Cortex of kidney (tissue), 1 donor: Measurements from ENCODE around the gene SPEG.

Source experiments
- DNase-seq: peaks from one replicate; lab custom pipeline; 2025; lab: John Stamatoyannopoulos, UW

SPEG gene

GRCh38 chr2:219514196-219514761 is 79.6 kb downstream of the SPEG start, which contains the start of gene ASIC4:
TSS of gene ASIC4 (plus strand) at chr2:219514482. CDS start at chr2:219514725, 243 bp downstream.
- no peak for DNase-seq

- DNase-seq, result no peak
Measured at GRCh38 chr2:219514836-219515235, 80.2 kb downstream of the SPEG start.

GRCh38 chr2:219515874-219516629 is 81.4 kb downstream of the SPEG start:
- DNase-seq, result no peak

- DNase-seq, result no peak
Measured at GRCh38 chr2:219516888-219517287, 82.2 kb downstream of the SPEG start.

GRCh38 chr2:219517954-219518778 is 83.5 kb downstream of the SPEG start:
- DNase-seq, result no peak

GRCh38 chr2:219519526-219519916 is 84.9 kb downstream of the SPEG start:
- DNase-seq, result no peak

- no peak for DNase-seq
Measured at GRCh38 chr2:219520079-219520478, 85.4 kb downstream of the SPEG start.

GRCh38 chr2:219521066-219521880 is 86.6 kb downstream of the SPEG start:
- no peak for DNase-seq

GRCh38 chr2:219522111-219523030 is 87.7 kb downstream of the SPEG start:
- no peak for DNase-seq

GRCh38 chr2:219523031-219523671 is 88.5 kb downstream of the SPEG start:
- no peak for DNase-seq

- no peak for DNase-seq
Measured at GRCh38 chr2:219524817-219525216, 90.2 kb downstream of the SPEG start.

GRCh38 chr2:219525533-219526232 is 91.0 kb downstream of the SPEG start:
- no peak for DNase-seq

- no peak for DNase-seq
Measured at GRCh38 chr2:219526320-219527075, 91.9 kb downstream of the SPEG start.

GRCh38 chr2:219527076-219527394 is 92.4 kb downstream of the SPEG start:
- DNase-seq, result no peak

GRCh38 chr2:219527472-219527871 is 92.8 kb downstream of the SPEG start:
- no peak for DNase-seq

GRCh38 chr2:219530048-219530963 is 95.7 kb downstream of the SPEG start:
- DNase-seq, result peak; percentile 6

GRCh38 chr2:219531639-219532377 is 97.2 kb downstream of the SPEG start:
- DNase-seq, result no peak

GRCh38 chr2:219532378-219532649 is 97.7 kb downstream of the SPEG start:
- DNase-seq, result no peak
